AG04450 (cell line): ENCODE data around the gene SPRR4. TPM values are rescaled to one million over a fixed set of nuclear protein-coding genes. Genes with fewer than 3 reads are reported as not detected.
"Not testable (repeated sequence)": the region's sequence is repeated elsewhere in the genome, so short reads cannot be mapped to it uniquely, and the experiment has no call there.

Experiments
- CTCF ChIA-PET: fragments of 300-600, 350-600 bp; formaldehyde crosslinking; extraction: SDS; loops from one replicate; lab custom pipeline; 2022; ENCODE audit warnings: antibody characterized with exemption, inconsistent platforms; lab: Charles Lee
- POLR2A ChIA-PET: fragments of 350-600 bp; formaldehyde crosslinking; extraction: SDS; loops from one replicate; lab custom pipeline; 2021; ENCODE audit warnings: antibody characterized with exemption, inconsistent platforms; lab: Yijun Ruan, JAX
- DNase-seq: peaks from one replicate; pipeline ENCODE4 v3.0.0-alpha.2; 2011; ENCODE audit warnings: low read depth, low spot score
- H3K27ac ChIP-seq: one replicate; pipeline ENCODE4 v1.5.1; 2012; ENCODE audit warnings: low read depth, low read length, control low read depth
- H3K27me3 ChIP-seq: one replicate; pipeline ENCODE4 v1.6.0; 2012; ENCODE audit warnings: low read length; ENCODE audit not compliant: control insufficient read depth, insufficient read depth
- H3K4me3 ChIP-seq: 2 replicates; pipeline ENCODE4 v1.5.1; 2011; ENCODE audit warnings: mild to moderate bottlenecking, low read depth, low read length, control low read depth
- H3K9me3 ChIP-seq: 2 replicates; pipeline ENCODE4 v1.5.1; 2012; ENCODE audit warnings: low read length; ENCODE audit not compliant: control insufficient read depth, insufficient read depth
- CTCF ChIP-seq: IDR thresholded peaks from 2 replicates; pipeline ENCODE4 v1.5.1; 2011; ENCODE audit warnings: low read depth, low read length, control low read depth, inconsistent platforms
- polyA plus RNA-seq: library from polyadenylated mRNA; depleted of rRNA; stranded (reverse); fragments of >200 nt; gene quantifications from 2 replicates; pipeline ENCODE4 v1.2.3, GENCODE V29; 2011; rRNA removed
- small RNA-seq: library from RNA; depleted of rRNA; stranded (forward); fragments of <200 nt; gene quantifications from one replicate; pipeline ENCODE3, GENCODE V24; 2012; ENCODE audit warnings: low read depth; ENCODE audit not compliant: insufficient read length

Gene SPRR4
- polyA plus RNA-seq, 1 experiment, result not detected

GRCh38 chr1:153000294-153000693, 29.8 kb downstream of the SPRR4 start:
- Histone ChIP-seq H3K27me3 (no peaks in the 10 kb centered on the region), H3K4me3 (no peak overlapping the region), H3K27ac (no peak overlapping the region), H3K9me3 (peaks cover 3% of the 10 kb centered on the region)
- ChIA-PET CTCF (no interaction called here), POLR2A (no interaction called here)
- DNase-seq, result no peak
- no peak for TF ChIP-seq CTCF

DNA sequence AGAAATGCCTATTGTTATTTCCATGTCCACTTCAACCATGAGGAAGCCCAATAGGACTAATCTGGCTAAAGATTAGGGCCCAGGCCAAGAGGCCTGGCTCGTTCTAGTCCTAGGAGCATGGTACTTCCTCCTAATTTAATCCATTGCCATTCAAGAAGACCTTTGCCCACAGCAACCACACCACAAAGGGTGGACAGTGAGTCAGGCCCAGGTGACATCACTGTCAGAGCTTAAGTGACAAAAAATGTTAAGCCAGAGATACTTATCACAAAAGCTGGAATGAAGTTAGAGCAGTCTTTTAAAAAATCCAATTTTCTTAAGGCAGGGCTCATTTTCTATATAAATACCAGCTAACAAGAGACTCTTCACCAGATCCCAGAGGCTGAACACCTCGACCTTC, 30.9 kb downstream of the SPRR4 start, which contains the start of gene SPRR3:
SPRR3 (plus strand) TSS at position 368 of the 400 bp plus-strand sequence. CDS start 1,272 bp downstream, outside the sequence.
- Histone ChIP-seq H3K27me3 (no peaks in the 10 kb centered on the region), H3K4me3 (no peak within 1 kb of the TSS), H3K27ac (no peak within 1 kb of the TSS), H3K9me3 (peaks cover 3% of the 10 kb centered on the region)
- CTCF ChIA-PET, result no interaction called here
- POLR2A ChIA-PET, result no interaction called here
- no peak for DNase-seq
- TF ChIP-seq CTCF, result no peak

GRCh38 chr1:153011235-153011758, 40.8 kb downstream of the SPRR4 start:
- H3K9me3 ChIP-seq, H3K27ac ChIP-seq, H3K4me3 ChIP-seq, H3K27me3 ChIP-seq, POLR2A ChIA-PET, CTCF ChIA-PET, DNase-seq: not testable (repeated sequence)

- H3K27me3 ChIP-seq, H3K9me3 ChIP-seq, CTCF ChIA-PET, H3K27ac ChIP-seq, DNase-seq, POLR2A ChIA-PET, H3K4me3 ChIP-seq: not testable (repeated sequence)
Observed at GRCh38 chr1:153021829-153022228, 51.4 kb downstream of the SPRR4 start.

Small RNA genes lying within 50 kb of the gene (small RNA-seq; reads per million reads assigned to genes)
- gene RF00322 (not detected), gene SPRR1A (not detected)

Other genes starting within 250 kb of the SPRR4 start
- not detected in 2 replicates for gene KPRP, start 212.6 kb upstream of the SPRR4 start, polyA plus RNA-seq
- gene LCE1F, start 195.5 kb upstream of the SPRR4 start, polyA plus RNA-seq, result not detected in 2 replicates
- not detected in 2 replicates for gene LCE1E, start 184.4 kb upstream of the SPRR4 start, polyA plus RNA-seq
- gene LCE1D, start 173.9 kb upstream of the SPRR4 start, polyA plus RNA-seq, result not detected in 2 replicates
- gene LCE1C, start 164.0 kb upstream of the SPRR4 start, polyA plus RNA-seq, result not detected in 2 replicates
- not detected in 2 replicates for gene LCE1B, start 158.7 kb upstream of the SPRR4 start, polyA plus RNA-seq
- not detected in 2 replicates for gene LCE1A, start 143.2 kb upstream of the SPRR4 start, polyA plus RNA-seq
- not detected in 2 replicates for gene LCE6A, start 127.8 kb upstream of the SPRR4 start, polyA plus RNA-seq
- not detected in 2 replicates for gene LCE7A, start 110.7 kb upstream of the SPRR4 start, polyA plus RNA-seq
- not detected in 2 replicates for gene SMCP, start 92.3 kb upstream of the SPRR4 start, polyA plus RNA-seq
- not detected in 2 replicates for gene IVL, start 62.1 kb upstream of the SPRR4 start, polyA plus RNA-seq
- not detected in 2 replicates for gene SPRR5, start 23.4 kb upstream of the SPRR4 start, polyA plus RNA-seq
- not detected in 2 replicates for gene SPRR1A, start 13.4 kb downstream of the SPRR4 start, polyA plus RNA-seq
- not detected in 2 replicates for gene SPRR3, start 31.1 kb downstream of the SPRR4 start, polyA plus RNA-seq
- gene SPRR1B, start 60.6 kb downstream of the SPRR4 start, polyA plus RNA-seq, result not detected in 2 replicates
- gene SPRR2D, start 70.5 kb downstream of the SPRR4 start, polyA plus RNA-seq, result not detected in 2 replicates
- not detected in 2 replicates for gene SPRR2A, start 86.9 kb downstream of the SPRR4 start, polyA plus RNA-seq
- gene SPRR2B, start 101.0 kb downstream of the SPRR4 start, polyA plus RNA-seq, result not detected in 2 replicates
- gene SPRR2E, start 123.9 kb downstream of the SPRR4 start, polyA plus RNA-seq, result not detected in 2 replicates
- not detected in 2 replicates for gene SPRR2F, start 142.9 kb downstream of the SPRR4 start, polyA plus RNA-seq
- not detected in 2 replicates for gene SPRR2G, start 180.2 kb downstream of the SPRR4 start, polyA plus RNA-seq
- gene LELP1, start 232.8 kb downstream of the SPRR4 start, polyA plus RNA-seq, result not detected in 2 replicates
- not detected in 2 replicates for gene PRR9, start 246.9 kb downstream of the SPRR4 start, polyA plus RNA-seq